Esophagus muscularis mucosa (tissue), 4 donors: ENCODE results near the gene GPATCH8. TPM values are rescaled to one million over a fixed set of nuclear protein-coding genes. Genes with fewer than 3 reads are reported as not detected.

Source experiments
- DNase-seq: peaks from one replicate; pipeline ENCODE4 v3.0.0-alpha.2; 2017; ENCODE audit errors: extremely low spot score
- H3K27ac ChIP-seq, 4 donors: fragments of 200-600 bp; sonication (generic); replicated peaks in 1 of 4; 1 replicate in 3 of 4; 2 replicates in 1 of 4; pipeline ENCODE4 v1.5.1; 2016 to 2019; ENCODE audit warnings: mild to moderate bottlenecking in 1 of 4
- H3K27me3 ChIP-seq, 4 donors: fragments of 200-600 bp; sonication (generic); one replicate each; pipeline versions ENCODE4 v1.5.1 to v1.6.0; 2016 to 2019
- H3K36me3 ChIP-seq, 4 donors: fragments of 200-600 bp; sonication (generic); one replicate each; pipeline ENCODE4 v1.5.1; 2016 to 2019
- H3K4me1 ChIP-seq, 4 donors: fragments of 200-600 bp; sonication (generic); one replicate each; pipeline ENCODE4 v1.5.1; 2016 to 2019
- H3K4me3 ChIP-seq, 4 donors: fragments of 200-600 bp; sonication (generic); 1 replicate in 2 of 4; 2 replicates in 2 of 4; pipeline ENCODE4 v1.5.1; 2016 to 2019; ENCODE audit warnings: mild to moderate bottlenecking in 4 of 4, moderate library complexity in 1 of 4
- H3K9me3 ChIP-seq, 4 donors: fragments of 200-600 bp; sonication (generic); 1 replicate in 3 of 4; 2 replicates in 1 of 4; pipeline ENCODE4 v1.5.1; 2016 to 2019
- EP300 ChIP-seq: sonication (generic); formaldehyde crosslinking; IDR thresholded peaks from one replicate; pipeline ENCODE4 v1.6.1; 2017; ENCODE audit warnings: antibody characterized with exemption
- POLR2A ChIP-seq: fragments of 450-650 bp; IDR thresholded peaks from one replicate; pipeline ENCODE4 v1.6.1; 2017; ENCODE audit warnings: antibody characterized with exemption, moderate library complexity, mild to moderate bottlenecking, low read depth
- POLR2AphosphoS5 ChIP-seq, 2 donors: sonication (generic); formaldehyde crosslinking; IDR thresholded peaks; one replicate each; pipeline ENCODE4 v1.6.1; 2017; ENCODE audit warnings: antibody characterized with exemption in 2 of 2
- WGBS: methylation state at CpG from one replicate; pipeline ENCODE4 v1.1.5; 2018; 5-methylcytosine and 5-hydroxymethylcytosine counted together
- intact Hi-C: fragments of 100-400 bp; cut with DNase I; formaldehyde crosslinking; loops from one replicate; pipeline ENCODE4 v1.15.1; 2023
- total RNA-seq, 4 donors: library from RNA; depleted of rRNA; stranded (reverse); fragments of >200 nt; gene quantifications; one replicate each; pipeline versions ENCODE4 v1.1.0 to v1.2.1, GENCODE V29; 2016
- TF ChIP-seq, protein P1 (sequence below), 3 experiments: fragments of 200-600 bp in 2 of 3; fragments of 450-650 bp in 1 of 3; sonication (generic) in 2 of 3; IDR thresholded peaks; one replicate each; pipeline ENCODE4 v1.5.1; 2017 to 2019; ENCODE audit warnings: antibody characterized with exemption in 3 of 3, mild to moderate bottlenecking in 2 of 3, moderate library complexity in 1 of 3

Gene GPATCH8
- total RNA-seq, 4 donors from 2014 or later, result 21.0 to 51.1 (median 27.9) TPM

DNA sequence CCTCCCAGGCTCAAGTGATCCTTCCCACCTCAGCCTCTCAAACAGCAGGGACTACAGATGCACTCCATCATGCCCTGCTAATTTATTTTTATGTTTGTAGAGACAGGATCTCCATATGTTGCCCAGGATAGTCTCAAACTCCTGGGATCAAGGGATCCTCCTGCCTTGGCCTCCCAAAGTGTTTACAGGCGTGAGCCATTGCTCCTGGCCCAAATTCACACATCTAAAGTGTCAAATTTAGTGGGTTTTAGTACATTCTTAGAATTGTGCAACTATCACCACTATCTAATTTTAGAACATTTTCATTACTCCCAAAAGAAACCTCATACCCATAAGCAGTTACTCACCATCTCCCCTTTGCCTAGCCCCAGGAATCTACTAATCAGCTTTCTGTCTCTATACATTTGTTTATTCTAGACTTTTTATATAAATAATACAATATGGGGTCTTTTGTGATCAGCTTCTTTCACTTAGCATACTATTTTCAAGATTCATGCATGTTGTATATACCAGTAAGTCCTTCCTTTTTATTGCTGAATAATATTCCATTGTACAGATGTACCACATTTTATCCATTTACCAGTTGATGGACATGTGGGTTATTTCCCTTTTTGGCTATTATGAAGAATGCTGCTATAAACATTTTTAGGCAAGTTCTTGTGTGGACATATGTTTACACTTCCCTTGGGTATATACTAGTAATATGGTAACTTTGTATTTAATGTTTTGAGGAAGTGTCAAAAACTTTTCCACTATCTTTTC lies 88.6 kb downstream of the GPATCH8 start:
- TF ChIP-seq POLR2AphosphoS5 (IDR thresholded peaks at IDR 0.05), result no peak
- TF ChIP-seq POLR2A, result no peak
- TF ChIP-seq, protein P1, sequence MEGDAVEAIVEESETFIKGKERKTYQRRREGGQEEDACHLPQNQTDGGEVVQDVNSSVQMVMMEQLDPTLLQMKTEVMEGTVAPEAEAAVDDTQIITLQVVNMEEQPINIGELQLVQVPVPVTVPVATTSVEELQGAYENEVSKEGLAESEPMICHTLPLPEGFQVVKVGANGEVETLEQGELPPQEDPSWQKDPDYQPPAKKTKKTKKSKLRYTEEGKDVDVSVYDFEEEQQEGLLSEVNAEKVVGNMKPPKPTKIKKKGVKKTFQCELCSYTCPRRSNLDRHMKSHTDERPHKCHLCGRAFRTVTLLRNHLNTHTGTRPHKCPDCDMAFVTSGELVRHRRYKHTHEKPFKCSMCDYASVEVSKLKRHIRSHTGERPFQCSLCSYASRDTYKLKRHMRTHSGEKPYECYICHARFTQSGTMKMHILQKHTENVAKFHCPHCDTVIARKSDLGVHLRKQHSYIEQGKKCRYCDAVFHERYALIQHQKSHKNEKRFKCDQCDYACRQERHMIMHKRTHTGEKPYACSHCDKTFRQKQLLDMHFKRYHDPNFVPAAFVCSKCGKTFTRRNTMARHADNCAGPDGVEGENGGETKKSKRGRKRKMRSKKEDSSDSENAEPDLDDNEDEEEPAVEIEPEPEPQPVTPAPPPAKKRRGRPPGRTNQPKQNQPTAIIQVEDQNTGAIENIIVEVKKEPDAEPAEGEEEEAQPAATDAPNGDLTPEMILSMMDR (IDR thresholded peaks at IDR 0.05), result no peak
- TF ChIP-seq EP300, result no peak
- no peaks in the 10 kb centered on the region for H3K9me3 ChIP-seq
- no peak overlapping the region for H3K27ac ChIP-seq
- intact Hi-C loops, result loop anchor here (10.0 kb wide), 1 partner anchor 90 kb away; the partner anchor contains the start of gene GPATCH8
- 100% methylated on average over 1 of the region's 1 CpG for WGBS
- no peak overlapping the region for H3K4me3 ChIP-seq
- no peak for DNase-seq
- peaks cover 0 to 19% (median 12%) of the 10 kb centered on the region in 4 donors for H3K4me1 ChIP-seq
- peaks cover 0 to 58% (median 35%) of the 10 kb centered on the region in 4 donors for H3K36me3 ChIP-seq
- H3K27me3 ChIP-seq, result no peaks in the 10 kb centered on the region

- no peaks in the 10 kb centered on the region for H3K9me3 ChIP-seq
- H3K27me3 ChIP-seq, result no peaks in the 10 kb centered on the region
- H3K4me1 ChIP-seq, result peaks cover 0 to 5% (median 0%) of the 10 kb centered on the region in 4 donors
- no peak for DNase-seq
- 85% methylated on average over 7 of the region's 7 CpGs for WGBS
- intact Hi-C loops, result loop anchor here (10.0 kb wide), 1 partner anchor 95 kb away; the partner anchor contains the start of gene GPATCH8
- TF ChIP-seq POLR2A (no peak), EP300 (no peak), POLR2AphosphoS5 (IDR thresholded peaks at IDR 0.05) (no peak)
- TF ChIP-seq, protein P1 (IDR thresholded peaks at IDR 0.05), result no peak
- H3K27ac ChIP-seq, result no peak overlapping the region
- peaks cover 0 to 39% (median 19%) of the 10 kb centered on the region in 4 donors for H3K36me3 ChIP-seq
- H3K4me3 ChIP-seq, result no peak overlapping the region
Measured at GRCh38 chr17:44409309-44410028, 93.7 kb downstream of the GPATCH8 start.

DNA sequence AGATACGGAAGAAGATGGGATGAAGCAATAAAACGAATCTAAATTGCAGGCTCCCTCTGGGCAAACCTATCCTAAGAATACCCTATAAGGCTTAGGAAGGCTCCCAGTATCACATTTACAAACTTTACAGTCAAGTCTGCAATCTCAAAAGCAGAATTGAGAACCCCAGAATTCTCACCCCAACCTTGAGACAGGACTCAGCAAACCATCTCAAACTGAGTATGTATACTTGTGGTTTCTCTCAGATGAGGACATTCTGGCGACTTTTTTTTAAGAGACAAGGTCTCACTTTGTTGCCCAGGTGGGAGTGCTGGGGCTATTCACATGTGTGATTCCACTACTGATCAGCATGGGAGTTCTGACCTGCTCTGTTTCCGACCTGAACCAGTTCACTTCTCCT lies 94.4 kb downstream of the GPATCH8 start:
- no peaks in the 10 kb centered on the region for H3K9me3 ChIP-seq
- TF ChIP-seq EP300, result no peak
- no peak for TF ChIP-seq POLR2AphosphoS5 (IDR thresholded peaks at IDR 0.05)
- TF ChIP-seq, protein P1 (IDR thresholded peaks at IDR 0.05), result no peak
- TF ChIP-seq POLR2A, result no peak
- H3K4me3 ChIP-seq, result no peak overlapping the region
- H3K4me1 ChIP-seq, result peaks cover 0 to 5% (median 0%) of the 10 kb centered on the region in 4 donors
- H3K27me3 ChIP-seq, result no peaks in the 10 kb centered on the region
- no peak overlapping the region for H3K27ac ChIP-seq
- no peak for DNase-seq
- peaks cover 0 to 42% (median 23%) of the 10 kb centered on the region in 4 donors for H3K36me3 ChIP-seq
- intact Hi-C loops, result no loop called here
- 93% methylated on average over 4 of the region's 4 CpGs for WGBS

DNA sequence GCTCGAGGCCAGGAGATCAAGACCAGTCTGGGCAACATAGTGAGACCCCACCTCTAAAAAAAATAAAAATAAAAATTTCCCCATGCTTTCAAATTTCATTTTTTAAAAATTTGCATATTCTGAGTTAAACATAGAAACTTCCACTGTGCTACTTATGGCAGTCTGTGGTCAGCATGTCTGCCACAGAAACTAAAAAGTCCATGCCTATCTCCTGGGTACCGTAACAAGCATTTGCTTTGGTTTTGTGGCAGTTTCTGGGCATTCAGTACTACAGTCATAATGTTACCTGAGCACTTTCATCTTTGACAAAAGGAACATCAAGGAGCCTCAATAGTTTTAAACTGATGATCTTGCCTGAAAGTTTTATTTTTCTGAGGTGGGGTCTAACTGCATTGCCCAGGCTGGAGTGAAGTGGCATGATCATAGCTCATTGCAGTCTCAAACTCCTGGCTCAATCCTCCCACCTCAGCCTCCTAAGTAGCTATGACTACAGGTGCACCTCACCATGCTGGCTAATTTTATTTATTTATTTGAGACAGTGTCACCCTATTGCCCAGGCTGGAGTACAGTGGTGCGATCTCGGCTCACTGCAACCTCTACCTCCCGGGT lies 100.5 kb downstream of the GPATCH8 start:
- Histone ChIP-seq H3K4me3 (no peak overlapping the region), H3K9me3 (no peaks in the 10 kb centered on the region), H3K36me3 (peaks cover 27 to 85% (median 78%) of the 10 kb centered on the region in 4 donors), H3K27ac (no peak overlapping the region), H3K27me3 (no peaks in the 10 kb centered on the region), H3K4me1 (peaks cover 0 to 5% (median 0%) of the 10 kb centered on the region in 4 donors)
- intact Hi-C loops, result no loop called here
- DNase-seq, result no peak
- TF ChIP-seq, protein P1 (IDR thresholded peaks at IDR 0.05), result no peak
- TF ChIP-seq EP300, result no peak
- no peak for TF ChIP-seq POLR2A
- no peak for TF ChIP-seq POLR2AphosphoS5 (IDR thresholded peaks at IDR 0.05)
- 83% methylated on average over 5 of the region's 5 CpGs for WGBS
